Measurements from ENCODE around the gene GLRX3. TPM values are rescaled to one million over a fixed set of nuclear protein-coding genes. Genes with fewer than 3 reads are reported as not detected.
"Not testable (repeated sequence)": the region's sequence is repeated elsewhere in the genome, so short reads cannot be mapped to it uniquely, and the experiment has no call there.

The GLRX3 gene
- total RNA-seq: 10 to 100 TPM; 53.5 to 82.9 (median 65.5) TPM
- 100 to 1,000 TPM in 1 of 2 donors, 10 to 100 TPM in 1; 34.1 to 130 TPM for polyA plus RNA-seq
- long read RNA-seq, donor 1, transcript GLRX3-202 (12 exons, 3,827 nt): minor isoform, 12 of 91 reads
- long read RNA-seq, donor 1, transcript GLRX3-201 (11 exons, 1,302 nt): major isoform, 64 of 91 reads
- long read RNA-seq, donor 1, partial matches to known transcripts: 0 of 91 reads
- long read RNA-seq, donor 1, other reads (novel, unspliced or antisense): 14 of 91 reads
- long read RNA-seq, donor 2, transcript GLRX3-201 (11 exons, 1,302 nt): major isoform, 76 of 99 reads
- long read RNA-seq, donor 2, transcript GLRX3-202 (12 exons, 3,827 nt): minor isoform, 7 of 99 reads
- long read RNA-seq, donor 2, partial matches to known transcripts: 6 of 99 reads
- long read RNA-seq, donor 2, other reads (novel, unspliced or antisense): 10 of 99 reads
- long read RNA-seq, donor 3, transcript GLRX3-201 (11 exons, 1,302 nt): major isoform, 188 of 233 reads
- long read RNA-seq, donor 3, transcript GLRX3-202 (12 exons, 3,827 nt): minor isoform, 16 of 233 reads
- long read RNA-seq, donor 3, partial matches to known transcripts: 10 of 233 reads
- long read RNA-seq, donor 3, other reads (novel, unspliced or antisense): 19 of 233 reads

DNA sequence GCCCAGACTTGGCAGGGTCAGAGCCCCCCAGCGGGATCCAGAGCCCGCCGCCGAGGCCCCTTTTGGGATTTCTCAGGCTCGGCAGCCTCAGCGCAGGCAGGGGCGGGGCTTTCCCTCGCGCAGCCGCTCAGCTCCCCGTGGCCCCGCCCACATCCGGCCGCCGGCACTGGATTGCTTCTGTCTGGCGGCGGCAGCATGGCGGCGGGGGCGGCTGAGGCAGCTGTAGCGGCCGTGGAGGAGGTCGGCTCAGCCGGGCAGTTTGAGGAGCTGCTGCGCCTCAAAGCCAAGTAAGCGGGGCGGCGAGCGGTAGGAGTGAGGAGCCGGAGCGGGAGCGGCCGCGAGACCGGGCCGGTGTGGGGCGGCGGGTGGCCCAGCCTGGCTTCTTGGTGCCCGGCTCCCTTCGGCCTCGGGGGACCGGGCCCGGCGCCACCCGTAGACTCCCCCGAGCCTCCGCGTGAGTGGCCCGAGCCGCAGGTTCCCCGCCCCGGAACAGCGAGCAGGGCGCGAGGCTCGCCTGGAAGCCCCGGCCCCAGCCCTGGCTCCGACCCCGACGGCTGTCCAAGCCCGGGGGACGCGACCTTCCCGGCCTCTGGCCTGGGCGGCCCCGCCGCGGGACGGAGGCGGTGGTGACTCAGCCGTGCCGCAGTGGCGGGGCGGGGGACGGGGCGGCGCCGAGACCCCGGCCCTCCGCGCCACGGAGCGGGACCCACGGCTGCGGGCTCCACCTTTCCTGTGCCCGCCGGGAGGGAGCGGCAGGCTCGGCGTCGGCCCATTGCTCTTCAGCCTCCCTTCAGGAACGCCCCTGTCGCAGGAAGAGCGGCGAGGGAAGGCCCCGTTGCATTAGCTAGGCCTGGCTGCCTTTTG is at the start of gene GLRX3:
GLRX3 (plus strand) TSS at position 166 of the 864 bp plus-strand sequence; CDS start at position 196, 30 bp downstream.
- no peaks in the 10 kb centered on the region for H3K9me3 ChIP-seq
- peak; percentile 96 to 98 (median 98) for ATAC-seq
- TF ChIP-seq, protein P1, sequence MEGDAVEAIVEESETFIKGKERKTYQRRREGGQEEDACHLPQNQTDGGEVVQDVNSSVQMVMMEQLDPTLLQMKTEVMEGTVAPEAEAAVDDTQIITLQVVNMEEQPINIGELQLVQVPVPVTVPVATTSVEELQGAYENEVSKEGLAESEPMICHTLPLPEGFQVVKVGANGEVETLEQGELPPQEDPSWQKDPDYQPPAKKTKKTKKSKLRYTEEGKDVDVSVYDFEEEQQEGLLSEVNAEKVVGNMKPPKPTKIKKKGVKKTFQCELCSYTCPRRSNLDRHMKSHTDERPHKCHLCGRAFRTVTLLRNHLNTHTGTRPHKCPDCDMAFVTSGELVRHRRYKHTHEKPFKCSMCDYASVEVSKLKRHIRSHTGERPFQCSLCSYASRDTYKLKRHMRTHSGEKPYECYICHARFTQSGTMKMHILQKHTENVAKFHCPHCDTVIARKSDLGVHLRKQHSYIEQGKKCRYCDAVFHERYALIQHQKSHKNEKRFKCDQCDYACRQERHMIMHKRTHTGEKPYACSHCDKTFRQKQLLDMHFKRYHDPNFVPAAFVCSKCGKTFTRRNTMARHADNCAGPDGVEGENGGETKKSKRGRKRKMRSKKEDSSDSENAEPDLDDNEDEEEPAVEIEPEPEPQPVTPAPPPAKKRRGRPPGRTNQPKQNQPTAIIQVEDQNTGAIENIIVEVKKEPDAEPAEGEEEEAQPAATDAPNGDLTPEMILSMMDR (IDR thresholded peaks at IDR 0.05): no peak
- intact Hi-C loops (cut with DNase I): loop anchor here in 6 of 10 donors (1.0 to 2.0 kb wide), 3 partner anchors 25 to 26 kb away; partner anchors contain the start of gene C10orf143 (in 4 of the 6)
- no peaks in the 10 kb centered on the region for H3K36me3 ChIP-seq
- H3K27me3 ChIP-seq: no peaks in the 10 kb centered on the region
- DNase-seq: peak; percentile 89 to 91
- WGBS, 2 donors: 0 to 1% methylated on average over 87 to 96 of the region's 96 CpGs
- peaks cover 11 to 54% (median 47%) of the 10 kb centered on the region in 9 donors for H3K4me1 ChIP-seq
- H3K27ac ChIP-seq: peak within 1 kb of the TSS; percentile 72 to 96 (median 92)
- peak within 1 kb of the TSS; percentile 68 to 100 (median 95) for H3K4me3 ChIP-seq

DNA sequence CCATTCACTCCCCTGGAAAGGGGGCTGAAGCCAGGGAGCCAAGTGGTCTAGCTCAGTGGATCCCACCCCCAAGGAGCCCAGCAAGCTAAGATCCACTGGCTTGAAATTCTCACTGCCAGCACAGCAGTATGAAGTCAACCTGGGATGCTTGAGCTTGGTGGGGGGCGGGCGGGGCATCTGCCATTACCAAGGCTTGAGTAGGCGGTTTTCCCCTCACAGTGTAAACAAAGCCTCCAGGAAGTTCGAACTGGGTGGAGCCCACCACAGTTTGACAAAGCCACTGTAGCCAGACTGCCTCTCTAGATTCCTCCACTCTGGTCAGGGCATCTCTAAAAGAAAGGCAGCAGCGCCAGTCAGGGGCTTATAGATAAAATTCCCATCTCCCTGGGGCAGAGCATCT is 45.6 kb upstream of the GLRX3 start:
- H3K4me1 ChIP-seq; H3K27ac ChIP-seq; DNase-seq; ATAC-seq; H3K27me3 ChIP-seq; intact Hi-C loops (cut with DNase I); H3K4me3 ChIP-seq: not testable (repeated sequence)
- peaks cover 0 to 11% (median 0%) of the 10 kb centered on the region in 11 donors for H3K9me3 ChIP-seq
- WGBS, 2 donors: 84 to 93% methylated on average over 5 of the region's 5 CpGs
- H3K36me3 ChIP-seq: peaks cover 0 to 18% (median 0%) of the 10 kb centered on the region in 9 donors

DNA sequence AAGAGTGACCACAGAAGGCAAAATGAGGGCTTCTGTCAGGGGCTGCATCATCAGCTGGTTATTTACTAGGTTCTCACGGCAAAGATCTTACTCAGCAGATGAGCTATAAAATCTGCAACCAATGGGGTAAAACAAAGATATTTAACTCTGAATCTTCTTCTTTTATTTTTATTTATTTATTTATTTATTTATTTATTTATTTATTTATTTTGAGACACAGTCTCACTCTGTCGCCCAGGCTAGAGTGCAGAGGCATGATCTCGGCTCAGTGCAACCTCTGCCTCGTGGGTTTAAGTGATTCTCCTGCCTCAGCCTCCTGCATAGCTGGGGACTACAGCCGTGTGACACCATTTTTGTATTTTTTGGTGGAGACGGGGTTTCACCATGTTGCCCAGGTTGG is 36.8 kb upstream of the GLRX3 start:
- H3K36me3 ChIP-seq: peaks cover 0 to 10% (median 0%) of the 10 kb centered on the region in 9 donors
- H3K27me3 ChIP-seq: no peaks in the 10 kb centered on the region
- intact Hi-C loops (cut with DNase I): no loop called here
- ATAC-seq: no peak
- no peak overlapping the region for H3K4me3 ChIP-seq
- H3K9me3 ChIP-seq: peaks cover 0 to 5% (median 0%) of the 10 kb centered on the region in 11 donors
- no peak overlapping the region for H3K27ac ChIP-seq
- TF ChIP-seq, protein P1 (IDR thresholded peaks at IDR 0.05): no peak
- WGBS, 2 donors: 97% methylated on average over 6 of the region's 6 CpGs
- no peaks in the 10 kb centered on the region for H3K4me1 ChIP-seq
- no peak for DNase-seq

DNA sequence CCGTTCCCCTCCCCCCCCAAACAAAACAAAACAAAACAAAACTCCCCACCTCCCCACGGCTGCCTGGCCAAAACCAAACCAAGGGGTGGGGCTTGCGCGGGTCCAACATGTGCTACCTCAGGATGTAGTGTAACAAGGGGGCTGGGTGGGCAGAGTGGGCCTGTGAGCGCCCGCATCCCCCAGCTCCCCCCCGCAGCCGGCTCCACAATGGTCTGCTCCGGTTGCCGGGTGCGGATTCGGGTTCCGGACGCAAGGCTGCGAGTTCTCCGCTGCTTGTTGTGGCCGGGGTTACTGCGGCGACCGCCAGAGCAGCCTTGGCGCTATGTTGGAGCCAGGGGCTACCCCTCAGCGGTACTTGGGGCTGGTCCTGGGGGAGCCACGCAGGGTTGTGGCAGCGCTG is 30.5 kb upstream of the GLRX3 start:
- Histone ChIP-seq H3K36me3 (peaks cover 0 to 18% (median 0%) of the 10 kb centered on the region in 9 donors), H3K9me3 (no peaks in the 10 kb centered on the region), H3K27me3 (no peaks in the 10 kb centered on the region), H3K4me1 (peaks cover 0 to 17% (median 11%) of the 10 kb centered on the region in 9 donors), H3K27ac (no peak overlapping the region), H3K4me3 (no peak overlapping the region)
- 73 to 79% methylated on average over 24 of the region's 24 CpGs for WGBS, 2 donors
- TF ChIP-seq, protein P1 (IDR thresholded peaks at IDR 0.05): no peak
- ATAC-seq (no peak), DNase-seq (no peak)
- intact Hi-C loops (cut with DNase I): loop anchor here in 1 of 10 donors (5.0 kb wide), 1 partner anchor 1073 kb away; no protein-coding TSS in a partner anchor

DNA sequence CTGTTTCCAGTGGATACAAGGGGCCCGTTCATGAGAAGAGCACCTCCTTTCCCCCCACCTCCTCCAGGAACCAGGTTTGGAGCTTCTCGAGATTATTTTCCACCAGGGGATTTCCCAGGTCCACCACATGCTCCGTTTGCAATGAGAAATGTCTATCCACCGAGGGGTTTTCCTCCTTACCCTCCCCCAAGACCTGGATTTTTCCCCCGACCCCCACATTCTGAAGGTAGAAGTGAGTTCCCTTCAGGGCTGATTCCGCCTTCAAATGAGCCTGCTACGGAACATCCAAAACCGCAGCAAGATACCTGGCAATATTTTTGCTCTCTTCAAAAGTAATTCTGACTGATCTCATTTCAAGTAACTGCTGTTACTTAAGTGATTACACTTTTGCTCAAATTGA is 28.0 kb upstream of the GLRX3 start:
- H3K27ac ChIP-seq, H3K27me3 ChIP-seq, DNase-seq, H3K4me3 ChIP-seq, H3K9me3 ChIP-seq, ATAC-seq: not testable (repeated sequence)
- peaks cover 0 to 18% (median 0%) of the 10 kb centered on the region in 9 donors for H3K36me3 ChIP-seq
- 84% methylated on average over 8 of the region's 8 CpGs for WGBS, 2 donors
- peaks cover 0 to 35% (median 25%) of the 10 kb centered on the region in 9 donors for H3K4me1 ChIP-seq
- intact Hi-C loops (cut with DNase I): loop anchor here in 1 of 10 donors (5.0 kb wide), 1 partner anchor 1076 kb away; no protein-coding TSS in a partner anchor

Data from heart right ventricle (tissue), 16 donors.